PC-9 (cell line): ENCODE results near the gene VTN. TPM values are rescaled to one million over a fixed set of nuclear protein-coding genes. Genes with fewer than 3 reads are reported as not detected.

Experiments used
- BruUV-seq: library from RNA; stranded (reverse); fragments of 400-500 nt; replicated peaks from 2 replicates; lab custom pipeline; 2021; lab: Mats Ljungman, UMichigan
- CTCF ChIA-PET: fragments of 300-600 bp; sonication (Branson Sonifier 250); formaldehyde crosslinking; loops from one replicate; lab custom pipeline; 2022; ENCODE audit warnings: antibody characterized with exemption; lab: Charles Lee
- POLR2A ChIA-PET: fragments of 300-600 bp; sonication (Branson Sonifier 250); formaldehyde crosslinking; loops from one replicate; lab custom pipeline; 2022; ENCODE audit warnings: antibody characterized with exemption; ENCODE audit not compliant: unreplicated experiment; lab: Charles Lee
- DNase-seq, 2 experiments: peaks; one replicate each; pipeline versions ENCODE4 v3.0.0 to v3.0.0-alpha.2; 2015 to 2022; ENCODE audit warnings: mixed read lengths in 1 of 2
- H2AFZ ChIP-seq: fragments of 200-600 bp; sonication (generic); 2 replicates; pipeline ENCODE4 v1.8.1; 2017; ENCODE audit warnings: antibody characterized with exemption
- H3F3A ChIP-seq: fragments of 200-600 bp; sonication (generic); 2 replicates; pipeline ENCODE4 v1.8.1; 2017; ENCODE audit warnings: antibody characterized with exemption, mild to moderate bottlenecking, low read depth; ENCODE audit not compliant: insufficient read depth
- H3K27ac ChIP-seq: fragments of 200-600 bp; sonication (generic); 2 replicates; pipeline ENCODE4 v1.6.1; 2016; ENCODE audit warnings: mixed run types
- H3K27me3 ChIP-seq: fragments of 200-600 bp; sonication (generic); 2 replicates; pipeline ENCODE4 v1.6.1; 2016; ENCODE audit warnings: low read depth, mixed run types; ENCODE audit not compliant: insufficient read depth
- H3K36me3 ChIP-seq: fragments of 200-600 bp; sonication (generic); 2 replicates; pipeline ENCODE4 v1.6.1; 2016; ENCODE audit warnings: low read depth, mixed run types
- H3K4me1 ChIP-seq: fragments of 200-600 bp; sonication (generic); replicated peaks from 2 replicates; pipeline ENCODE4 v1.6.1; 2016; ENCODE audit warnings: mixed run types; ENCODE audit not compliant: insufficient read depth
- H3K4me2 ChIP-seq: fragments of 200-600 bp; sonication (generic); 2 replicates; pipeline ENCODE4 v1.6.1; 2017; ENCODE audit warnings: mixed run types
- H3K4me3 ChIP-seq: fragments of 200-600 bp; sonication (generic); 2 replicates; pipeline ENCODE4 v1.6.1; 2016; ENCODE audit warnings: mixed run types
- H3K79me2 ChIP-seq: fragments of 200-600 bp; sonication (generic); 2 replicates; pipeline ENCODE4 v1.6.1; 2017; ENCODE audit warnings: low read depth, mixed run types
- H3K9me2 ChIP-seq: fragments of 200-600 bp; sonication (generic); 2 replicates; pipeline ENCODE4 v1.8.1; 2017; ENCODE audit warnings: mild to moderate bottlenecking; ENCODE audit not compliant: insufficient read depth
- H3K9me3 ChIP-seq: fragments of 200-600 bp; sonication (generic); 2 replicates; pipeline ENCODE4 v1.8.1; 2016; ENCODE audit warnings: low read depth; ENCODE audit not compliant: insufficient read depth
- H4K20me1 ChIP-seq: fragments of 200-600 bp; sonication (generic); 2 replicates; pipeline ENCODE4 v1.8.1; 2017; ENCODE audit not compliant: insufficient read depth
- CTCF ChIP-seq: fragments of 200-600 bp; sonication (generic); conservative IDR thresholded peaks from 2 replicates; pipeline ENCODE4 v1.6.1; 2017; ENCODE audit warnings: mixed run types, antibody characterized with exemption, mild to moderate bottlenecking, moderate library complexity
- EZH2 ChIP-seq: fragments of 200-600 bp; sonication (generic); IDR thresholded peaks from 2 replicates; pipeline ENCODE4 v1.8.0; 2017; ENCODE audit warnings: antibody characterized with exemption, low read depth
- intact Hi-C: fragments of 100-400 bp; cut with micrococcal nuclease; formaldehyde crosslinking; loops from one replicate; pipeline ENCODE4 v1.10.0; 2022; ENCODE audit not compliant: unreplicated experiment
- total RNA-seq: library from RNA; stranded (reverse); gene quantifications from 2 replicates; pipeline ENCODE4 v1.2.3, GENCODE V29; 2021

VTN gene
- total RNA-seq, 1 experiment from 2014 or later = not detected

DNA sequence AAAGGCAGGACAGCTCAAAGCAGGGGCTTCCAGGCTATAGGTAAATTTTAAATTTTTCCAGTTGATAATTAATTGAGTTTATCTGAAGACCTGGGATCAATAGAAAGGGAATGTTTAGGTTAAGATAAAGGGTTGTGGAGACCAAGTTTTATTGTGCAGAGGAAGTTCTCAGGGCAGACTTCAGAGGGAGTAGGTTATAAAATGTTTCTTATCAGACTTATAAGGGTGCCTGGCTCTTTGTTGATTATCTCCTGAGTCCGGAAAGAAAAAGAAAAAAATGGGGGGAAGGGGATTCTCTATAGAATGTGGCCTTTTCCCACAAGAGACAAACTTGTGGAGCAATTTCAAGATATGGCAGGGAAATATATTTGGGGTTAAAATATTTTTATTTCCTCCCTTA lies 20.0 kb upstream of the VTN start:
- Histone ChIP-seq H2AFZ (no peak overlapping the region), H3K4me3 (no peak overlapping the region), H3K4me2 (no peak overlapping the region), H3K27ac (no peak overlapping the region), H3F3A (peaks cover 14% of the 10 kb centered on the region; the same call in 1 of the 2 replicates), H3K9me3 (no peaks in the 10 kb centered on the region), H3K9me2 (no peaks in the 10 kb centered on the region), H3K27me3 (no peaks in the 10 kb centered on the region), H3K4me1 (peaks cover 13% of the 10 kb centered on the region), H3K36me3 (peaks cover 16% of the 10 kb centered on the region; the same call in 1 of the 2 replicates), H3K79me2 (peaks cover 11% of the 10 kb centered on the region; the same call in 1 of the 2 replicates), H4K20me1 (no peaks in the 10 kb centered on the region; the same call in 1 of the 2 replicates)
- DNase-seq = no peak
- ChIA-PET POLR2A (interaction anchor here (0.6 kb wide), 1 partner anchor 34 kb away, joined by 4 read pairs; no protein-coding TSS in a partner anchor), CTCF (no interaction called here)
- no TSS peak for BruUV-seq
- TF ChIP-seq CTCF (no peak), EZH2 (no peak)
- intact Hi-C loops = no loop called here

DNA sequence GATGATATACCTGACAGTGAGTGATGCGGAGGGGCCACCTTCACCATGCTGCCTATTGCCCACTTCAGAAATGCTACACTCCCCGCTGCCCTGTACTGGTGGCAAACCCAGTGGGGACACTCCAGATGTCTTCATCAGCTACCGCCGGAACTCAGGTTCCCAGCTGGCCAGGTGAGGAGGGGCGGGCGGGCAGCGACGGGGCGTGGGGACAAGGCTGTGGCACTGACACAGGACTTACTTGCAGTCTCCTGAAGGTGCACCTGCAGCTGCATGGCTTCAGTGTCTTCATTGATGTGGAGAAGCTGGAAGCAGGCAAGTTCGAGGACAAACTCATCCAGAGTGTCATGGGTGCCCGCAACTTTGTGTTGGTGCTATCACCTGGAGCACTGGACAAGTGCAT lies 18.0 kb upstream of the VTN start:
- peaks cover 23% of the 10 kb centered on the region for H3K4me1 ChIP-seq
- H3K4me3 ChIP-seq = no peak overlapping the region
- H3K36me3 ChIP-seq = peaks cover 16% of the 10 kb centered on the region; the same call in 1 of the 2 replicates
- no peak for TF ChIP-seq CTCF
- TF ChIP-seq EZH2 = no peak
- peaks cover 27% of the 10 kb centered on the region; the same call in 1 of the 2 replicates for H3F3A ChIP-seq
- BruUV-seq = no TSS peak
- intact Hi-C loops = no loop called here
- H4K20me1 ChIP-seq = no peaks in the 10 kb centered on the region; the same call in 1 of the 2 replicates
- H3K4me2 ChIP-seq = no peak overlapping the region
- no peaks in the 10 kb centered on the region for H3K27me3 ChIP-seq
- no peak overlapping the region for H2AFZ ChIP-seq
- DNase-seq = no peak
- H3K79me2 ChIP-seq = peaks cover 11% of the 10 kb centered on the region; the same call in 1 of the 2 replicates
- ChIA-PET CTCF (no interaction called here), POLR2A (no interaction called here)
- H3K27ac ChIP-seq = no peak overlapping the region
- no peaks in the 10 kb centered on the region for H3K9me3 ChIP-seq
- H3K9me2 ChIP-seq = no peaks in the 10 kb centered on the region

GRCh38 chr17:28386391-28386790 lies 16.3 kb upstream of the VTN start:
- Histone ChIP-seq H3K9me2 (no peaks in the 10 kb centered on the region), H2AFZ (no peak overlapping the region), H3K27me3 (no peaks in the 10 kb centered on the region), H3K36me3 (peaks cover 16% of the 10 kb centered on the region; the same call in 1 of the 2 replicates), H3K27ac (no peak overlapping the region), H3K79me2 (peaks cover 11% of the 10 kb centered on the region; the same call in 1 of the 2 replicates), H4K20me1 (no peaks in the 10 kb centered on the region; the same call in 1 of the 2 replicates), H3K4me1 (peaks cover 23% of the 10 kb centered on the region), H3F3A (peaks cover 27% of the 10 kb centered on the region; the same call in 1 of the 2 replicates), H3K4me2 (no peak overlapping the region; the same call in 1 of the 2 replicates), H3K9me3 (no peaks in the 10 kb centered on the region), H3K4me3 (no peak overlapping the region)
- DNase-seq = no peak
- BruUV-seq = no TSS peak
- TF ChIP-seq CTCF = no peak
- ChIA-PET POLR2A (no interaction called here), CTCF (interaction anchor here (0.9 kb wide), 1 partner anchor 30 kb away, joined by 3 read pairs; no protein-coding TSS in a partner anchor)
- intact Hi-C loops = no loop called here
